CD4-positive, alpha-beta T cell treated with Interleukin-17A for 4 hours (primary cell): ENCODE results near the gene ABHD3.
"Not testable (repeated sequence)": the region's sequence is repeated elsewhere in the genome, so short reads cannot be mapped to it uniquely, and the experiment has no call there.

Experiments used
- DNase-seq: peaks from one replicate; pipeline ENCODE4 v3.0.0-alpha.2; 2020; ENCODE audit warnings: mixed read lengths

Gene ABHD3

DNA sequence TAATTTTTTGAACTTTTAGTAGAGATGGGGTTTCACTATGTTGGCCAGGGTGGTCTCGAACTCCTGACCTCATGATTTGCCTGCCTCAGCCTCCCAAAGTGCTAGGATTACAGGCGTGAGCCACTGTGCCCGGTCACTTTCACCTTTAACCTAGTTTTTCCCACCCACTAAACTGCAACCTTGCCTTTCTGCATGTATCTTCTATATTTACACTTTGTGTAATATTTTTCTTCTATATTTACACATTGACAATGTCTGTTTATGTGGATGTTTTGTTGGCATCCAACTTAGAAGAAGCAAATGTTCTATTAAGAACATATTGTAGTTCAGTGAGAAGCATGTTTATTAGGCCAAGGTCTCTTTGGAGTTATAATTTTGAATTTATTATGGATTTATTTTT lies 65.8 kb downstream of the ABHD3 start:
- no peak for DNase-seq

GRCh38 chr18:21636769-21637168 lies 67.8 kb downstream of the ABHD3 start:
- no peak for DNase-seq

DNA sequence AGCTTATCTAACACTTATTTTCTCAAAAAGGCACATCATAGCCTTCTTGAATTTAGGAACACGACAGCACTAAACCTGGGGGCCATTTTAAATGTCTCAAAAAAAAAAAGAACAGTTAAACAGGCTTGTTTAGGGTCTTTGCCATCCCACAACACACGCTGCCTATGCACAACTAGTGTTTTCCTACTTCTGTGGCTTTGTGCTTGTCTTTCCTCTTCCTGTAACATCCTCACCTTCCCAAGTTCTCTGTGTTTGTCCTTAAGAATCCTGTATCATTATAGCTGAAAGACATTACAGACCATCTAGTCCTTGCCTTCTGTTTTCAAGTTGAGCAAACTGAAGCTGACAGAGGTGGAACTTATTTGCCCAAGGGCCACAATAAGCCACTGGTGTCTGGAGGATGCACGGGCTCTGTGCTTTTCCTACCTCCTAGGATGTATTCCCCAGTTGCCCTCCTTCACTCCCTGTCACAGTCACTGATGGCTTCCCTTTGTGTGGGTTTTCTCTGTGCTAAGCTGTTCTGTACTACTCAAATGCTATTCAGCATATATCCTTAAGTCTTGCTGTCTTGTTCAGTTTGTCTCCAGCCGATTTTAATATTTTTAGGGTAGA lies 69.9 kb downstream of the ABHD3 start:
- DNase-seq: no peak

DNA sequence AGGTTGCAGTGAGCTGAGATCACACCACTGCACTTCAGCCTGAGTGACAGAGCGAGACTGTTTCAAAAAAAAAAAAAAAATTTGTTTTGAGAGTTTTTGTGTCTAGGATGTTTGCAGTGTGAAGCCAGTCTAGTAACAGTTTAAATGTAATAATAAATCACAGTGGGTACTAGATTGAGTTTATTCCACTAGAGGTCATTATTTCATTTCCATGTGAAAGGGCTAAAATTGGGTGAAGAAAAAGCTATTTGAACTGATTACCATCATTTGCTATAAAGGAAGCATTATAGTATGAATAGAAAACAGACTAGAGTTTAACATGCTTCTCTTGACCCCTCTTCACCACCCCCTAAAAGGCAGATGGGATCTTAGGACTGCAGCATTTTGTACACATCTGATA lies 72.2 kb downstream of the ABHD3 start:
- DNase-seq: no peak

GRCh38 chr18:21629089-21629832 lies 75.3 kb downstream of the ABHD3 start:
- DNase-seq: no peak

DNA sequence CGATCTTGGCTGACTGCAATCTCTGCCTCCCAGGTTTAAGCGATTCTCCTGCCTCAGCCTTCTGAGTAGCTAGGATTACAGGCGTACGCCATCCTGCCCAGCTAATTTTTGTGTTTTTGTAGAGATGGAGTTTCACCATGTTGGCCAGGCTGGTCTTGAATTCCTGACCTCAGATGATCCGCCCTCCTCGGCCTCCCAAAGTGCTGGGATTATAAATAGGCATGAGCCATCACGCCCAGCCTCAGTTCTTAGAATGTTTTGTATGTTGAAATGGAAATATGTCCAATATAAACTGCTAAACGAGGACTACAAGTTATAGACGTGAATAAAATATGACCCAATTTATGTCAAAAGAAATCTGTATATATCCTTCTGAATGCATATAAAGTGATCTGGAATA lies 82.9 kb downstream of the ABHD3 start:
- not testable (repeated sequence) for DNase-seq

DNA sequence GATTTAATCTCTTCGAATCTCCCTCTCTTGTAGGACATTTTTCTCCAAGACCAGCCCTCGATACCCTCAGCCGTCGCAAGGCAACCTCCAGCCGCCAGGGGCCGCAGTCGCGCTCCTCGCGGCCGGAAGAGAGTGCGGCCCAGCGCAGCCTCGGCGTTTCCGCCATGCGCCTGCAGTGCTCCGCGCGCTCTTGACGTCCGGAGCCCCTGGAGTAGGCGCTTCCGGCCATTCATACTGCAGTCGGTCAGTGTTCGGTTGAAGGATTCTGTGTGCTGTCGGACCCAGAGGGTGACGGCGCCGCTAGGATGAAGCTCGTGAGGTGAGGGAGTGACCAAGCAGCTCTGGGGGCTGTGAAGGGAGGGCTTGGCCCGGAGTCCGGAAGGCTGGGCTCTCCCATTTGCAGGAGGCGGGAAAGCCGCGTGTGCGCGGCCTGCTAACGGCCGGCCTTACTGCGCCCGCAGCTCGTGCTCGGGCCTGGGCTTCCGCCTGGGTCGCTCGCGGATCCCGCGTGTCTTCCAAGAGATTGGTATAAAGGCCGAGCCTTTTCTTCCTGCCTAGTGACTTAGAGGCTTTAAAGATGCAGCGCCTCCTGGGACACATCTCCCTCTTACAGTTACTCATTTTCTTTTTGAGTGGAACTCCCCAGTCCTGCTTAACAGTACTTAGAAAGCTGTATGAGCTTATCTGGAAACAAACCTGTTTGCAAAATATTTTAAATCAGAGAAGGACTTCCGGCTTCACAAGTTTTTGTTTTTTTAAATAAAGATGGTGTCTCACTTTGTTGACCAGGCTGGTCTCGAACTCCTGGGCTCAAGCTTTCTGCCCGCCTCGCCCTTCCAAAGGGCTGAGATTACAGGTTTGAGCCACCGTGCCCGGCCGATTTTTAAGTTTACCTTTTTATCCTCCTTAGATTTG lies 92.2 kb downstream of the ABHD3 start, which contains the start of gene SNRPD1:
SNRPD1 (plus strand) TSS at position 190 of the 915 bp plus-strand sequence; CDS start at position 306, 116 bp downstream.
- peak; percentile 89 for DNase-seq

DNA sequence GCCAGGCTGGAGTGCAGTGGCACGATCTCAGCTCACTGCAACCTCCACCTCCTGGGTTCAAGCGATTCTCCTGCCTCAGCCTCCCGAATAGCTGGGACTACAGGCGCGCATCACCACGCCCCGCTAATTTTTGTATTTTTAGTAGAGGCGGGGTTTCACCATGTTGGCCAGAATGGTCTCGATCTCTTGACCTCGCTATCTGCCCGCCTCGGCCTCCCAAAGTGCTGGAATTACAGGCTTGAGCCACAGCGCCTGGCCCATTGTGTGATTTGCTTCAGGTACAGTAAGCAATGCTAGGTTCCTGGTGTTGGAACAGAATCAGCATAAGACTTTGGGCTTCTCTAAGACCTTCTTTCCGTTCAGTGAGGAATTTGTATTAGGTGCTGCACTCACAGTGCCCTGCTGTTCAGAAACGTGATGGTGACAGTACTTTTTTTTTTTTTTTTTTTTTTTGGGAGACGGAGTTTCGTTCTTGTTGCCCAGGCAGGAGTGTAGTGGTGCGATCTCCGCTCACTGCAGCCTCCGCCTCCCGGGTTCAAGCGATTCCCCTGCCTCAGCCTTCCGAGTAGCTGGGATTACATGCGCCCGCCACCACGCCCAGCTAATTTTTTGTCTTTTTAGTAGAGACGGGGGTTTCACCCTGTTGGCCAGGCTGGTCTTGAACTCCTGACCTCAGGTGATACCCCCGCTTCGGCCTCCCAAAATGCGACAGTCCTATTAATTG lies 93.0 kb downstream of the ABHD3 start:
- not testable (repeated sequence) for DNase-seq

- DNase-seq: no peak
These were observed 99.4 kb downstream of the ABHD3 start for GRCh38 chr18:21605213-21605612.

DNA sequence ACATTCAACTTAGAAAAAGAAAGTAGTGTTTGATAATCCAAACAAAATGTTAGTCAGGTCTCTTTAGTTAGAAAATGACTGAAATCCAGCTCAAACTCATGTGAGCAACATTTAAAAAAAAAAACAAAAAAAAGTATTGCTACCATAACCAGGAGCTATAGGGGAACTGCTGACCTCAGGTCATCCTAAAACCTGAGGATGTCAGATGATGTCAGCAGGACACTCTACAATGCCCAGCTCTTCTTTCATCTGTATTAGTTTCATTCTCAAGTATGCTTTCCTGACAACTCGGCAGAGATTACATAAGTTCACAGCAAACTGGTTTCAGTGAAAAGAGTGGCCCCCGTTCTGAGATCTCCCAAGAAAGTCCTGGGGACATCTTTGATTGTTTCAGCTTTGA lies 99.9 kb downstream of the ABHD3 start:
- DNase-seq: no peak

GRCh38 chr18:21602299-21602587 lies 102.3 kb downstream of the ABHD3 start:
- DNase-seq: no peak
